ENCODE measurements around the gene PGLYRP3. TPM values are rescaled to one million over a fixed set of nuclear protein-coding genes. Genes with fewer than 3 reads are reported as not detected.

Gene PGLYRP3
- polyA plus RNA-seq, 3 donors: not detected

DNA sequence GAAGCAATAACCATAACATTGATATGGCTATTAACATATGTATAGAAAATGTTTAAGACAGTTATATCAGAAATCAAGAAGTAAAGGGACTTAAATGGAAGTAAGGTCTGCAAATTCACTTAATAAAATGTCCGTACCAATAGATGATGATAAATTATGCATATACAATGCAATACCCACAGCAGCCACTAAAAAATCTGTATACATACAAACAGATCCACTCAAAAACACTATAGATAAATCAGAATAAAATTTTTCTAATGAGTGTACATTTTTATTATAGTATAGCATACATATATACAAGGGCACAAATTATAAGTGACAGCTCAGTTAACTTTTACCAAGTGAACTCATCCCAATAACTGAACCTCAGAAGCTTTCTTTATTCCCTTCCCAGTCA is 47.3 kb downstream of the PGLYRP3 start:
- no peak overlapping the region for H3K4me3 Mint-ChIP-seq
- Histone ChIP-seq H3K9ac (ENCODE audit: insufficient read depth, low read length, poor library complexity, severe bottlenecking) (no peak overlapping the region), H3K9me3 (replicated peaks in 1 of 2; ENCODE audit: control insufficient read depth in 1 of 2, insufficient read depth in 1 of 2, low read length in 2 of 2) (peaks cover 0 to 15% of the 10 kb centered on the region in 2 donors), H4K20me1 (ENCODE audit: insufficient read depth, low read length) (no peaks in the 10 kb centered on the region), H3K27ac (ENCODE audit: low read depth in 1 of 2, low read length in 2 of 2) (no peak overlapping the region), H3K27me3 (ENCODE audit: control insufficient read depth in 2 of 2, insufficient read depth in 2 of 2, low read length in 2 of 2) (peaks cover 58 to 69% of the 10 kb centered on the region in 2 donors), H3K4me1 (ENCODE audit: control insufficient read depth in 1 of 2, insufficient read depth in 2 of 2, low read length in 2 of 2) (peaks cover 8 to 15% of the 10 kb centered on the region in 2 donors), H3K4me3 (replicated peaks in 1 of 3; ENCODE audit: low read depth in 2 of 3, low read length in 3 of 3) (no peak overlapping the region), H3K36me3 (replicated peaks in 1 of 2; ENCODE audit: control insufficient read depth in 1 of 2, insufficient read depth in 2 of 2, low read length in 2 of 2) (no peaks in the 10 kb centered on the region), H3K4me2 (replicated peaks; ENCODE audit: extremely low read depth, low read length, poor library complexity, severe bottlenecking) (no peak overlapping the region), H2AFZ (ENCODE audit: insufficient read depth, low read depth, low read length, poor library complexity, severe bottlenecking) (no peak overlapping the region), H3K79me2 (ENCODE audit: insufficient read depth, low read length) (no peaks in the 10 kb centered on the region)
- peaks cover 0 to 14% (median 9%) of the 10 kb centered on the region in 7 donors for H3K9me3 Mint-ChIP-seq
- no peak for DNase-seq
- peaks cover 0 to 7% of the 10 kb centered on the region in 2 donors for H3K36me3 Mint-ChIP-seq
- peaks cover 17% of the 10 kb centered on the region for H3K4me1 Mint-ChIP-seq
- intact Hi-C loops (cut with micrococcal nuclease): no loop called here
- peaks cover 47 to 81% (median 53%) of the 10 kb centered on the region in 3 donors for H3K27me3 Mint-ChIP-seq (ENCODE audit: low read depth in 3 of 3)
- WGBS (ENCODE audit: insufficient coverage): no CpG with 5 or more reads among the region's 1 CpG
- no peak overlapping the region for H3K27ac Mint-ChIP-seq
- TF ChIP-seq, protein P1, sequence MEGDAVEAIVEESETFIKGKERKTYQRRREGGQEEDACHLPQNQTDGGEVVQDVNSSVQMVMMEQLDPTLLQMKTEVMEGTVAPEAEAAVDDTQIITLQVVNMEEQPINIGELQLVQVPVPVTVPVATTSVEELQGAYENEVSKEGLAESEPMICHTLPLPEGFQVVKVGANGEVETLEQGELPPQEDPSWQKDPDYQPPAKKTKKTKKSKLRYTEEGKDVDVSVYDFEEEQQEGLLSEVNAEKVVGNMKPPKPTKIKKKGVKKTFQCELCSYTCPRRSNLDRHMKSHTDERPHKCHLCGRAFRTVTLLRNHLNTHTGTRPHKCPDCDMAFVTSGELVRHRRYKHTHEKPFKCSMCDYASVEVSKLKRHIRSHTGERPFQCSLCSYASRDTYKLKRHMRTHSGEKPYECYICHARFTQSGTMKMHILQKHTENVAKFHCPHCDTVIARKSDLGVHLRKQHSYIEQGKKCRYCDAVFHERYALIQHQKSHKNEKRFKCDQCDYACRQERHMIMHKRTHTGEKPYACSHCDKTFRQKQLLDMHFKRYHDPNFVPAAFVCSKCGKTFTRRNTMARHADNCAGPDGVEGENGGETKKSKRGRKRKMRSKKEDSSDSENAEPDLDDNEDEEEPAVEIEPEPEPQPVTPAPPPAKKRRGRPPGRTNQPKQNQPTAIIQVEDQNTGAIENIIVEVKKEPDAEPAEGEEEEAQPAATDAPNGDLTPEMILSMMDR (IDR thresholded peaks at IDR 0.05): peak; percentile 12

DNA sequence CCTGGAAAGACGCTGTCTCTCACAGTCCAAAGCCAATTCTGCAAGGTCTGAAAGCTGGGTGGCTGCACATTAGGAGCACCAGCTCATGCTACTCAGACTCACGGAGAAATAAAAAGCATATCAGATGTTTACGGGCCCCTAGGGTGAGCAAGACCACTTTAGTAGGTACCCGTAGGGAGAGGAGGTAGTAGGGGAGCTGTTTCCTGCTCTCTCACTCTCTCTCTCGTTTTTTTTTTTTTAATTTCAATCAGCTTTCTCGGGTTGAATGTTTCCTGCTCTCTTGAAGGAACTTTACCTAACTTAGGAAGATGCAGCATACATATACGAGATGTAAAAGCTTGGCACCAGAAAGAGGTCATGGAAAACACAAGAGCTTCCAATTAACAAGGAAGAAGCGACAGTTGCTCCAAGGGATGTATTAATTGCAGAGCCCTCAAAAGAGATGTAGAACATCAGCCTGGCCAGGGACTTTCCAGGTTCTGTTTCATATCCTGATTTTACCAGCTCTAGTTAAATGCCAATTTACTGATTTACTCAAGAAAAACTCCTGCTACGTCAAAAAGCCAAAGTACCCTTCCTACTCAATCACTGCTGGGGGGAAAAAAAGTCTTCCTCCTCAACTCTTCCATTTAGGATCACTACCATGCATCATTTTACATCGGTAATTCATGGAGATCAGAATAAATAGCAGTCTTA is 50.1 kb downstream of the PGLYRP3 start:
- TF ChIP-seq, protein P1 (IDR thresholded peaks at IDR 0.05): no peak
- H3K27ac Mint-ChIP-seq: no peak overlapping the region
- H3K4me3 ChIP-seq (replicated peaks in 1 of 3; ENCODE audit: low read depth in 2 of 3, low read length in 3 of 3): no peak overlapping the region
- WGBS (ENCODE audit: insufficient coverage): 64% methylated on average over 3 of the region's 10 CpGs
- no peaks in the 10 kb centered on the region for H3K36me3 ChIP-seq (replicated peaks in 1 of 2; ENCODE audit: control insufficient read depth in 1 of 2, insufficient read depth in 2 of 2, low read length in 2 of 2)
- peaks cover 0 to 12% of the 10 kb centered on the region in 2 donors for H3K36me3 Mint-ChIP-seq
- H3K4me1 ChIP-seq (ENCODE audit: control insufficient read depth in 1 of 2, insufficient read depth in 2 of 2, low read length in 2 of 2): peaks cover 8 to 15% of the 10 kb centered on the region in 2 donors
- H3K9me3 ChIP-seq (replicated peaks in 1 of 2; ENCODE audit: control insufficient read depth in 1 of 2, insufficient read depth in 1 of 2, low read length in 2 of 2): peaks cover 0 to 26% of the 10 kb centered on the region in 2 donors
- peak in 1 of 3 donors; percentile 46 for DNase-seq
- H3K9ac ChIP-seq (ENCODE audit: insufficient read depth, low read length, poor library complexity, severe bottlenecking): no peak overlapping the region
- peaks cover 0 to 15% (median 11%) of the 10 kb centered on the region in 7 donors for H3K9me3 Mint-ChIP-seq
- H3K79me2 ChIP-seq (ENCODE audit: insufficient read depth, low read length): no peaks in the 10 kb centered on the region
- peaks cover 19% of the 10 kb centered on the region for H3K4me1 Mint-ChIP-seq
- no peak overlapping the region for H3K4me2 ChIP-seq (replicated peaks; ENCODE audit: extremely low read depth, low read length, poor library complexity, severe bottlenecking)
- H3K27me3 ChIP-seq (ENCODE audit: control insufficient read depth in 2 of 2, insufficient read depth in 2 of 2, low read length in 2 of 2): peaks cover 77 to 82% of the 10 kb centered on the region in 2 donors
- peaks cover 56 to 94% (median 67%) of the 10 kb centered on the region in 3 donors for H3K27me3 Mint-ChIP-seq (ENCODE audit: low read depth in 3 of 3)
- intact Hi-C loops (cut with micrococcal nuclease): no loop called here
- no peak overlapping the region for H2AFZ ChIP-seq (ENCODE audit: insufficient read depth, low read depth, low read length, poor library complexity, severe bottlenecking)
- no peak overlapping the region for H3K27ac ChIP-seq (ENCODE audit: low read depth in 1 of 2, low read length in 2 of 2)
- peak overlapping the region in 1 of 2 donors; percentile 87 for H3K4me3 Mint-ChIP-seq
- no peaks in the 10 kb centered on the region for H4K20me1 ChIP-seq (ENCODE audit: insufficient read depth, low read length)

Data from CD14-positive monocyte (primary cell).